ENCODE results near the gene RTKN. TPM values are rescaled to one million over a fixed set of nuclear protein-coding genes. Genes with fewer than 3 reads are reported as not detected.
A peak's percentile ranks its signal among the peaks of the same experiment; 100 is the strongest.

RTKN gene
- polyA plus RNA-seq, 2 donors = 20.2 to 20.8 TPM

GRCh38 chr2:74406035-74406434, 35.7 kb downstream of the RTKN start:
- no peak overlapping the region for H3K4me3 ChIP-seq (ENCODE audit: low read depth in 1 of 2, low read length in 2 of 2)
- no peaks in the 10 kb centered on the region for H3K27me3 ChIP-seq (ENCODE audit: control insufficient read depth in 1 of 2, insufficient read depth in 2 of 2, low read length in 2 of 2)
- no peak overlapping the region for H3K27ac ChIP-seq (ENCODE audit: low read depth in 2 of 2, low read length in 1 of 2)
- H3K9me3 ChIP-seq (ENCODE audit: control insufficient read depth in 2 of 2, insufficient read depth in 1 of 2, low read depth in 1 of 2, low read length in 1 of 2) = no peaks in the 10 kb centered on the region
- no peaks in the 10 kb centered on the region for H3K36me3 ChIP-seq (ENCODE audit: control insufficient read depth in 2 of 2, insufficient read depth in 2 of 2, low read length in 1 of 2)
- H3K4me1 ChIP-seq (ENCODE audit: control insufficient read depth in 2 of 2, insufficient read depth in 2 of 2, low read length in 1 of 2) = no peaks in the 10 kb centered on the region

GRCh38 chr2:74401891-74402290, 39.8 kb downstream of the RTKN start:
- WGBS, 2 donors = 78 to 81% methylated on average over 2 of the region's 2 CpGs
- Histone ChIP-seq H3K4me1 (ENCODE audit: control insufficient read depth in 2 of 2, insufficient read depth in 2 of 2, low read length in 1 of 2) (no peaks in the 10 kb centered on the region), H3K4me3 (ENCODE audit: low read depth in 1 of 2, low read length in 2 of 2) (no peak overlapping the region), H3K27me3 (ENCODE audit: control insufficient read depth in 1 of 2, insufficient read depth in 2 of 2, low read length in 2 of 2) (no peaks in the 10 kb centered on the region), H3K9me3 (ENCODE audit: control insufficient read depth in 2 of 2, insufficient read depth in 1 of 2, low read depth in 1 of 2, low read length in 1 of 2) (no peaks in the 10 kb centered on the region), H3K36me3 (ENCODE audit: control insufficient read depth in 2 of 2, insufficient read depth in 2 of 2, low read length in 1 of 2) (no peaks in the 10 kb centered on the region), H3K27ac (ENCODE audit: low read depth in 2 of 2, low read length in 1 of 2) (no peak overlapping the region)

- Histone ChIP-seq H3K9me3 (ENCODE audit: control insufficient read depth in 2 of 2, insufficient read depth in 1 of 2, low read depth in 1 of 2, low read length in 1 of 2) (no peaks in the 10 kb centered on the region), H3K27me3 (ENCODE audit: control insufficient read depth in 1 of 2, insufficient read depth in 2 of 2, low read length in 2 of 2) (no peaks in the 10 kb centered on the region), H3K4me1 (ENCODE audit: control insufficient read depth in 2 of 2, insufficient read depth in 2 of 2, low read length in 1 of 2) (no peaks in the 10 kb centered on the region), H3K36me3 (ENCODE audit: control insufficient read depth in 2 of 2, insufficient read depth in 2 of 2, low read length in 1 of 2) (no peaks in the 10 kb centered on the region), H3K27ac (ENCODE audit: low read depth in 2 of 2, low read length in 1 of 2) (no peak overlapping the region), H3K4me3 (ENCODE audit: low read depth in 1 of 2, low read length in 2 of 2) (no peak overlapping the region)
Measured at GRCh38 chr2:74399785-74400184, 42.0 kb downstream of the RTKN start.

- Histone ChIP-seq H3K27me3 (ENCODE audit: control insufficient read depth in 1 of 2, insufficient read depth in 2 of 2, low read length in 2 of 2) (no peaks in the 10 kb centered on the region), H3K9me3 (ENCODE audit: control insufficient read depth in 2 of 2, insufficient read depth in 1 of 2, low read depth in 1 of 2, low read length in 1 of 2) (no peaks in the 10 kb centered on the region), H3K36me3 (ENCODE audit: control insufficient read depth in 2 of 2, insufficient read depth in 2 of 2, low read length in 1 of 2) (no peaks in the 10 kb centered on the region), H3K27ac (ENCODE audit: low read depth in 2 of 2, low read length in 1 of 2) (no peak overlapping the region), H3K4me1 (ENCODE audit: control insufficient read depth in 2 of 2, insufficient read depth in 2 of 2, low read length in 1 of 2) (no peaks in the 10 kb centered on the region), H3K4me3 (ENCODE audit: low read depth in 1 of 2, low read length in 2 of 2) (no peak overlapping the region)
- 92 to 94% methylated on average over 2 of the region's 2 CpGs for WGBS, 2 donors
Measured at GRCh38 chr2:74396149-74396548, 45.6 kb downstream of the RTKN start.

- 88 to 96% methylated on average over 1 of the region's 1 CpG for WGBS, 2 donors
- H3K27ac ChIP-seq (ENCODE audit: low read depth in 2 of 2, low read length in 1 of 2) = no peak overlapping the region
- H3K27me3 ChIP-seq (ENCODE audit: control insufficient read depth in 1 of 2, insufficient read depth in 2 of 2, low read length in 2 of 2) = no peaks in the 10 kb centered on the region
- H3K4me3 ChIP-seq (ENCODE audit: low read depth in 1 of 2, low read length in 2 of 2) = no peak overlapping the region
- no peaks in the 10 kb centered on the region for H3K4me1 ChIP-seq (ENCODE audit: control insufficient read depth in 2 of 2, insufficient read depth in 2 of 2, low read length in 1 of 2)
- no peaks in the 10 kb centered on the region for H3K36me3 ChIP-seq (ENCODE audit: control insufficient read depth in 2 of 2, insufficient read depth in 2 of 2, low read length in 1 of 2)
- H3K9me3 ChIP-seq (ENCODE audit: control insufficient read depth in 2 of 2, insufficient read depth in 1 of 2, low read depth in 1 of 2, low read length in 1 of 2) = no peaks in the 10 kb centered on the region
Measured at GRCh38 chr2:74393525-74393924, 48.2 kb downstream of the RTKN start.

- no peak overlapping the region for H3K4me3 ChIP-seq (ENCODE audit: low read depth in 1 of 2, low read length in 2 of 2)
- H3K36me3 ChIP-seq (ENCODE audit: control insufficient read depth in 2 of 2, insufficient read depth in 2 of 2, low read length in 1 of 2) = no peaks in the 10 kb centered on the region
- H3K27ac ChIP-seq (ENCODE audit: low read depth in 2 of 2, low read length in 1 of 2) = no peak overlapping the region
- H3K27me3 ChIP-seq (ENCODE audit: control insufficient read depth in 1 of 2, insufficient read depth in 2 of 2, low read length in 2 of 2) = no peaks in the 10 kb centered on the region
- H3K4me1 ChIP-seq (ENCODE audit: control insufficient read depth in 2 of 2, insufficient read depth in 2 of 2, low read length in 1 of 2) = no peaks in the 10 kb centered on the region
- 71 to 72% methylated on average over 13 of the region's 13 CpGs for WGBS, 2 donors
- no peaks in the 10 kb centered on the region for H3K9me3 ChIP-seq (ENCODE audit: control insufficient read depth in 2 of 2, insufficient read depth in 1 of 2, low read depth in 1 of 2, low read length in 1 of 2)
Measured at GRCh38 chr2:74392449-74392743, 49.3 kb downstream of the RTKN start.

GRCh38 chr2:74391580-74392448, 49.9 kb downstream of the RTKN start:
- WGBS, 2 donors = 2% methylated on average over 50 to 62 of the region's 62 CpGs
- Histone ChIP-seq H3K9me3 (ENCODE audit: control insufficient read depth in 2 of 2, insufficient read depth in 1 of 2, low read depth in 1 of 2, low read length in 1 of 2) (no peaks in the 10 kb centered on the region), H3K27ac (ENCODE audit: low read depth in 2 of 2, low read length in 1 of 2) (peak overlapping the region; percentile 87 to 97), H3K27me3 (ENCODE audit: control insufficient read depth in 1 of 2, insufficient read depth in 2 of 2, low read length in 2 of 2) (no peaks in the 10 kb centered on the region), H3K4me3 (ENCODE audit: low read depth in 1 of 2, low read length in 2 of 2) (peak overlapping the region; percentile 81 to 97), H3K36me3 (ENCODE audit: control insufficient read depth in 2 of 2, insufficient read depth in 2 of 2, low read length in 1 of 2) (no peaks in the 10 kb centered on the region), H3K4me1 (ENCODE audit: control insufficient read depth in 2 of 2, insufficient read depth in 2 of 2, low read length in 1 of 2) (peaks cover 0 to 3% of the 10 kb centered on the region in 2 donors)

- Histone ChIP-seq H3K27ac (ENCODE audit: low read depth in 2 of 2, low read length in 1 of 2) (peak overlapping the region; percentile 87 to 97), H3K4me1 (ENCODE audit: control insufficient read depth in 2 of 2, insufficient read depth in 2 of 2, low read length in 1 of 2) (peaks cover 0 to 3% of the 10 kb centered on the region in 2 donors), H3K27me3 (ENCODE audit: control insufficient read depth in 1 of 2, insufficient read depth in 2 of 2, low read length in 2 of 2) (no peaks in the 10 kb centered on the region), H3K36me3 (ENCODE audit: control insufficient read depth in 2 of 2, insufficient read depth in 2 of 2, low read length in 1 of 2) (no peaks in the 10 kb centered on the region), H3K9me3 (ENCODE audit: control insufficient read depth in 2 of 2, insufficient read depth in 1 of 2, low read depth in 1 of 2, low read length in 1 of 2) (no peaks in the 10 kb centered on the region), H3K4me3 (ENCODE audit: low read depth in 1 of 2, low read length in 2 of 2) (peak overlapping the region; percentile 81 to 97)
- WGBS, 2 donors = 0% methylated on average over 11 of the region's 11 CpGs
Measured at GRCh38 chr2:74391209-74391579, 50.5 kb downstream of the RTKN start.

GRCh38 chr2:74390606-74391005, 51.1 kb downstream of the RTKN start:
- Histone ChIP-seq H3K27ac (ENCODE audit: low read depth in 2 of 2, low read length in 1 of 2) (no peak overlapping the region), H3K27me3 (ENCODE audit: control insufficient read depth in 1 of 2, insufficient read depth in 2 of 2, low read length in 2 of 2) (no peaks in the 10 kb centered on the region), H3K4me1 (ENCODE audit: control insufficient read depth in 2 of 2, insufficient read depth in 2 of 2, low read length in 1 of 2) (peaks cover 0 to 3% of the 10 kb centered on the region in 2 donors), H3K4me3 (ENCODE audit: low read depth in 1 of 2, low read length in 2 of 2) (peak overlapping the region in 1 of 2 donors; percentile 97), H3K36me3 (ENCODE audit: control insufficient read depth in 2 of 2, insufficient read depth in 2 of 2, low read length in 1 of 2) (no peaks in the 10 kb centered on the region), H3K9me3 (ENCODE audit: control insufficient read depth in 2 of 2, insufficient read depth in 1 of 2, low read depth in 1 of 2, low read length in 1 of 2) (no peaks in the 10 kb centered on the region)
- 52 to 60% methylated on average over 5 of the region's 5 CpGs for WGBS, 2 donors

- H3K27ac ChIP-seq (ENCODE audit: low read depth in 2 of 2, low read length in 1 of 2) = no peak overlapping the region
- 82 to 89% methylated on average over 1 of the region's 1 CpG for WGBS, 2 donors
- no peaks in the 10 kb centered on the region for H3K9me3 ChIP-seq (ENCODE audit: control insufficient read depth in 2 of 2, insufficient read depth in 1 of 2, low read depth in 1 of 2, low read length in 1 of 2)
- H3K4me1 ChIP-seq (ENCODE audit: control insufficient read depth in 2 of 2, insufficient read depth in 2 of 2, low read length in 1 of 2) = peaks cover 0 to 3% of the 10 kb centered on the region in 2 donors
- peaks cover 0 to 3% of the 10 kb centered on the region in 2 donors for H3K36me3 ChIP-seq (ENCODE audit: control insufficient read depth in 2 of 2, insufficient read depth in 2 of 2, low read length in 1 of 2)
- H3K4me3 ChIP-seq (ENCODE audit: low read depth in 1 of 2, low read length in 2 of 2) = no peak overlapping the region
- no peaks in the 10 kb centered on the region for H3K27me3 ChIP-seq (ENCODE audit: control insufficient read depth in 1 of 2, insufficient read depth in 2 of 2, low read length in 2 of 2)
Measured at GRCh38 chr2:74387346-74387745, 54.4 kb downstream of the RTKN start.
